T-helper 2 cell treated with Interferon-gamma antibody and Interleukin-4, amounts not matched to agents 5 μg/mL and 100 μg/mL, for 36 hours (primary cell): Measurements from ENCODE around the gene KLHDC8A.
A peak's percentile ranks its signal among the peaks of the same experiment; 100 is the strongest.

Source experiments
- DNase-seq: peaks from one replicate; pipeline ENCODE4 v3.0.0; 2021; ENCODE audit warnings: low spot score
- H3K27ac Mint-ChIP-seq: one replicate; pipeline ENCODE4 v1.8.0; 2021; ENCODE audit warnings: mild to moderate bottlenecking, mixed read lengths
- H3K27me3 Mint-ChIP-seq: one replicate; pipeline ENCODE4 v1.8.0; 2021; ENCODE audit warnings: low read depth, mixed read lengths
- H3K36me3 Mint-ChIP-seq: one replicate; pipeline ENCODE4 v1.8.0; 2021; ENCODE audit warnings: low read depth, mixed read lengths
- H3K4me1 Mint-ChIP-seq: one replicate; pipeline ENCODE4 v1.8.0; 2021; ENCODE audit warnings: low read depth, mixed read lengths
- H3K4me3 Mint-ChIP-seq: one replicate; pipeline ENCODE4 v1.8.0; 2022; ENCODE audit warnings: mild to moderate bottlenecking, moderate library complexity, mixed read lengths
- H3K9me3 Mint-ChIP-seq: one replicate; pipeline ENCODE4 v1.8.0; 2021; ENCODE audit warnings: mixed read lengths

KLHDC8A gene

GRCh38 chr1:205296154-205296553 lies 60.6 kb downstream of the KLHDC8A start:
- Mint-ChIP-seq H3K4me3 (no peak overlapping the region), H3K27ac (no peak overlapping the region), H3K36me3 (no peaks in the 10 kb centered on the region), H3K27me3 (peaks cover 2% of the 10 kb centered on the region), H3K9me3 (no peaks in the 10 kb centered on the region), H3K4me1 (peaks cover 10% of the 10 kb centered on the region)
- DNase-seq = no peak

- Mint-ChIP-seq H3K4me3 (no peak overlapping the region), H3K27ac (no peak overlapping the region), H3K27me3 (peaks cover 2% of the 10 kb centered on the region), H3K36me3 (no peaks in the 10 kb centered on the region), H3K9me3 (no peaks in the 10 kb centered on the region), H3K4me1 (peaks cover 10% of the 10 kb centered on the region)
- no peak for DNase-seq
These were observed 61.8 kb downstream of the KLHDC8A start for GRCh38 chr1:205294934-205295333.

- no peak overlapping the region for H3K4me3 Mint-ChIP-seq
- H3K9me3 Mint-ChIP-seq = no peaks in the 10 kb centered on the region
- H3K27ac Mint-ChIP-seq = no peak overlapping the region
- DNase-seq = no peak
- no peaks in the 10 kb centered on the region for H3K36me3 Mint-ChIP-seq
- H3K4me1 Mint-ChIP-seq = peaks cover 12% of the 10 kb centered on the region
- H3K27me3 Mint-ChIP-seq = peaks cover 2% of the 10 kb centered on the region
These were observed 62.4 kb downstream of the KLHDC8A start for GRCh38 chr1:205294175-205294917.

- Mint-ChIP-seq H3K27ac (no peak overlapping the region), H3K27me3 (peaks cover 2% of the 10 kb centered on the region), H3K9me3 (no peaks in the 10 kb centered on the region), H3K4me3 (no peak overlapping the region), H3K36me3 (no peaks in the 10 kb centered on the region), H3K4me1 (peaks cover 15% of the 10 kb centered on the region)
- DNase-seq = no peak
These were observed 63.2 kb downstream of the KLHDC8A start for GRCh38 chr1:205293350-205294074.

- H3K27ac Mint-ChIP-seq = no peak overlapping the region
- no peaks in the 10 kb centered on the region for H3K9me3 Mint-ChIP-seq
- no peak for DNase-seq
- no peak overlapping the region for H3K4me3 Mint-ChIP-seq
- peaks cover 31% of the 10 kb centered on the region for H3K4me1 Mint-ChIP-seq
- no peaks in the 10 kb centered on the region for H3K36me3 Mint-ChIP-seq
- peaks cover 2% of the 10 kb centered on the region for H3K27me3 Mint-ChIP-seq
These were observed 65.1 kb downstream of the KLHDC8A start for GRCh38 chr1:205291596-205291995.

GRCh38 chr1:205287767-205288559 lies 68.8 kb downstream of the KLHDC8A start:
- DNase-seq = peak; percentile 87
- Mint-ChIP-seq H3K9me3 (no peaks in the 10 kb centered on the region), H3K4me3 (peak overlapping the region; percentile 78), H3K27ac (peak overlapping the region; percentile 92), H3K4me1 (peaks cover 59% of the 10 kb centered on the region), H3K27me3 (peaks cover 8% of the 10 kb centered on the region), H3K36me3 (no peaks in the 10 kb centered on the region)

GRCh38 chr1:205287076-205287475 lies 69.6 kb downstream of the KLHDC8A start:
- Mint-ChIP-seq H3K27ac (peak overlapping the region; percentile 92), H3K36me3 (no peaks in the 10 kb centered on the region), H3K4me3 (peak overlapping the region; percentile 78), H3K4me1 (peaks cover 64% of the 10 kb centered on the region), H3K27me3 (peaks cover 16% of the 10 kb centered on the region), H3K9me3 (no peaks in the 10 kb centered on the region)
- no peak for DNase-seq

- H3K4me1 Mint-ChIP-seq = peaks cover 64% of the 10 kb centered on the region
- H3K9me3 Mint-ChIP-seq = no peaks in the 10 kb centered on the region
- H3K27ac Mint-ChIP-seq = peak overlapping the region; percentile 92
- H3K36me3 Mint-ChIP-seq = no peaks in the 10 kb centered on the region
- peaks cover 16% of the 10 kb centered on the region for H3K27me3 Mint-ChIP-seq
- H3K4me3 Mint-ChIP-seq = peak overlapping the region; percentile 78
- DNase-seq = peak; percentile 81
These were observed 70.3 kb downstream of the KLHDC8A start for GRCh38 chr1:205286335-205286950.
